ENCODE data around the gene CANT1.

DNA sequence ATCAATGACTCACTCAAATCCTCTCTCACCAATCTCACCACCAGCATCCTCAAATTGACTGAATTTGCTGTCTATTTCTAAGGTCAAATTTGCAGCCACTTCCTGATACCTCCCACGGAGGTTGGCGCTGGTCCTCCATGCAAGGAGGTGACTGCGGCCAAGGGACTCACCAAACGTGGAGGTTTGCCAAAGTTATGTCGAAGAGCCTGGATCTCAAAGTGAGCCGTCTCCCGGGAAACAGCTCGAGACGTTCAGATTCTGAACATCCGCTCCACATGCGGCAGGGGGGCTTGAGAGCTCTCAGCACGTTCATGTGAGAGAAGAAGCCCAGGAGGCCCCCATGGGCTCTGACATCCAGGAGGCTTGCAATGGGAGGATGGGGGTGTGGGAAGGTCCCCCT, 52.4 kb downstream of the CANT1 start:
- TF ChIP-seq GATA2 (IDR thresholded peaks at IDR 0.05; ENCODE audit: low read depth, low read length), result no peak
- no peak for TF ChIP-seq GATA3 (IDR thresholded peaks at IDR 0.05; ENCODE audit: low read depth, low read length)
